ES-I3 (cell line): Measurements from ENCODE around the gene PRDX6.
"Not testable (repeated sequence)": the region's sequence is repeated elsewhere in the genome, so short reads cannot be mapped to it uniquely, and the experiment has no call there.

ENCODE experiments used
- H3K36me3 ChIP-seq: 2 replicates; pipeline ENCODE4 v1.6.1; 2013; ENCODE audit warnings: mild to moderate bottlenecking, low read length, control low read depth, moderate library complexity; ENCODE audit not compliant: insufficient read depth
- H3K4me1 ChIP-seq: 2 replicates; pipeline ENCODE4 v1.6.1; 2013; ENCODE audit warnings: mild to moderate bottlenecking, control low read depth, low read length; ENCODE audit not compliant: insufficient read depth
- H3K9ac ChIP-seq: 2 replicates; pipeline ENCODE4 v1.6.1; 2013; ENCODE audit warnings: low read depth, mild to moderate bottlenecking, low read length, moderate library complexity
- H3K9me3 ChIP-seq: 2 replicates; pipeline ENCODE4 v1.6.1; 2013; ENCODE audit warnings: mild to moderate bottlenecking, low read length, moderate library complexity; ENCODE audit not compliant: control insufficient read depth, insufficient read depth

Gene PRDX6

GRCh38 chr1:173496757-173497320 is 19.7 kb downstream of the PRDX6 start:
- H3K9ac ChIP-seq, result no peak overlapping the region
- peaks cover 21% of the 10 kb centered on the region for H3K9me3 ChIP-seq
- H3K4me1 ChIP-seq, result no peaks in the 10 kb centered on the region
- H3K36me3 ChIP-seq, result no peaks in the 10 kb centered on the region

- Histone ChIP-seq H3K9me3 (peaks cover 6% of the 10 kb centered on the region), H3K4me1 (no peaks in the 10 kb centered on the region), H3K9ac (no peak overlapping the region), H3K36me3 (no peaks in the 10 kb centered on the region)
Observed at GRCh38 chr1:173499729-173500128, 22.6 kb downstream of the PRDX6 start.

GRCh38 chr1:173502104-173502503 is 25.0 kb downstream of the PRDX6 start:
- Histone ChIP-seq H3K4me1 (peaks cover 5% of the 10 kb centered on the region; the same call in 1 of the 2 replicates), H3K9ac (no peak overlapping the region), H3K9me3 (peaks cover 3% of the 10 kb centered on the region; the same call in 1 of the 2 replicates), H3K36me3 (no peaks in the 10 kb centered on the region)

GRCh38 chr1:173503391-173503790 is 26.3 kb downstream of the PRDX6 start:
- H3K9ac ChIP-seq, result no peak overlapping the region
- H3K4me1 ChIP-seq, result peaks cover 15% of the 10 kb centered on the region
- H3K36me3 ChIP-seq, result no peaks in the 10 kb centered on the region
- no peaks in the 10 kb centered on the region for H3K9me3 ChIP-seq

GRCh38 chr1:173504268-173504667 is 27.1 kb downstream of the PRDX6 start:
- no peak overlapping the region for H3K9ac ChIP-seq
- H3K9me3 ChIP-seq, result no peaks in the 10 kb centered on the region
- no peaks in the 10 kb centered on the region for H3K36me3 ChIP-seq
- H3K4me1 ChIP-seq, result peaks cover 19% of the 10 kb centered on the region

GRCh38 chr1:173505391-173505790 is 28.3 kb downstream of the PRDX6 start:
- Histone ChIP-seq H3K4me1 (peaks cover 19% of the 10 kb centered on the region), H3K36me3 (no peaks in the 10 kb centered on the region), H3K9me3 (no peaks in the 10 kb centered on the region), H3K9ac (no peak overlapping the region)

GRCh38 chr1:173506437-173506836 is 29.3 kb downstream of the PRDX6 start:
- Histone ChIP-seq H3K36me3 (no peaks in the 10 kb centered on the region), H3K9ac (no peak overlapping the region), H3K4me1 (peaks cover 19% of the 10 kb centered on the region), H3K9me3 (no peaks in the 10 kb centered on the region)

GRCh38 chr1:173507205-173507846 is 30.2 kb downstream of the PRDX6 start:
- H3K9me3 ChIP-seq, result no peaks in the 10 kb centered on the region
- H3K36me3 ChIP-seq, result no peaks in the 10 kb centered on the region
- H3K9ac ChIP-seq, result no peak overlapping the region
- peaks cover 19% of the 10 kb centered on the region for H3K4me1 ChIP-seq

GRCh38 chr1:173507847-173508209 is 30.7 kb downstream of the PRDX6 start:
- Histone ChIP-seq H3K9me3 (no peaks in the 10 kb centered on the region), H3K4me1 (peaks cover 19% of the 10 kb centered on the region), H3K9ac (no peak overlapping the region), H3K36me3 (no peaks in the 10 kb centered on the region)

GRCh38 chr1:173508541-173508940 is 31.4 kb downstream of the PRDX6 start:
- no peaks in the 10 kb centered on the region for H3K36me3 ChIP-seq
- peaks cover 19% of the 10 kb centered on the region for H3K4me1 ChIP-seq
- H3K9ac ChIP-seq, result no peak overlapping the region
- H3K9me3 ChIP-seq, result no peaks in the 10 kb centered on the region

GRCh38 chr1:173509797-173510196 is 32.7 kb downstream of the PRDX6 start:
- H3K4me1 ChIP-seq, result peaks cover 19% of the 10 kb centered on the region

GRCh38 chr1:173514503-173514902 is 37.4 kb downstream of the PRDX6 start:
- not testable (repeated sequence) for H3K9ac ChIP-seq, H3K9me3 ChIP-seq, H3K36me3 ChIP-seq
- H3K4me1 ChIP-seq, result peaks cover 13% of the 10 kb centered on the region

More at GRCh38 chr1:173509797-173510196, 32.7 kb downstream of the PRDX6 start:
- Histone ChIP-seq H3K9me3 (no peaks in the 10 kb centered on the region), H3K9ac (no peak overlapping the region), H3K36me3 (no peaks in the 10 kb centered on the region)

GRCh38 chr1:173520799-173521198 is 43.7 kb downstream of the PRDX6 start:
- Histone ChIP-seq H3K4me1 (peaks cover 27% of the 10 kb centered on the region), H3K36me3 (no peaks in the 10 kb centered on the region), H3K9ac (no peak overlapping the region), H3K9me3 (no peaks in the 10 kb centered on the region)

GRCh38 chr1:173523329-173523728 is 46.2 kb downstream of the PRDX6 start:
- H3K4me1 ChIP-seq, result peaks cover 32% of the 10 kb centered on the region
- H3K9ac ChIP-seq, result no peak overlapping the region
- H3K9me3 ChIP-seq, result no peaks in the 10 kb centered on the region
- no peaks in the 10 kb centered on the region for H3K36me3 ChIP-seq

GRCh38 chr1:173525926-173526325 is 48.8 kb downstream of the PRDX6 start:
- no peak overlapping the region for H3K9ac ChIP-seq
- no peaks in the 10 kb centered on the region for H3K36me3 ChIP-seq
- no peaks in the 10 kb centered on the region for H3K9me3 ChIP-seq
- peaks cover 29% of the 10 kb centered on the region for H3K4me1 ChIP-seq
